Fibroblast of the conjunctiva (primary cell): Measurements from ENCODE around the gene OR8K5.
"Not testable (repeated sequence)": the region's sequence is repeated elsewhere in the genome, so short reads cannot be mapped to it uniquely, and the experiment has no call there.

Experiments used
- DNase-seq: peaks from one replicate; pipeline ENCODE4 v3.0.0-alpha.2; 2010; ENCODE audit warnings: low read depth

The OR8K5 gene

DNA sequence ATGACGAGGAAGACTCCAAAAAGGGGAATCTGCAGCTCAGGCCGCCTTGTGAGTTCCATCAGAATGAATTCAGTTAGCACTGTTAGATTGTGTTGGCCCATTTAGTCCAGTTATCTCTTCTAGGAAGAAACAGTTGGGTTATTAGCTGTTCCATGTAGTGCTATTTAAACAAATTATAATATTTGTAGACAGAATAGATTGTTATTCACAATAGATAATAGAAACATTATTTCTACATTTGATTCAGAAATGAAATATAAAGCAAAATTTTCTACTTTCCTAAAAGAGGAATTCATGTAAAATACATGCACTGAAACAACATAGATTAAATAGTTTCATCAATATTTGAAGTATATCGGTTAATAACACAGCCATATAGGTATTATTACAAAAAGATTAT lies at the start of gene OR8K5:
Gene OR8K5 (minus strand): TSS at position 101 of the 400 bp plus-strand sequence. CDS start 0 bp downstream, at position 101.
- no peak for DNase-seq

- no peak for DNase-seq
These were observed 47.7 kb upstream of the OR8K5 start for GRCh38 chr11:56207790-56208189.

- no peak for DNase-seq
These were observed 37.2 kb upstream of the OR8K5 start for GRCh38 chr11:56197367-56197766.

- DNase-seq: no peak
These were observed 36.6 kb upstream of the OR8K5 start for GRCh38 chr11:56196705-56197104.

DNA sequence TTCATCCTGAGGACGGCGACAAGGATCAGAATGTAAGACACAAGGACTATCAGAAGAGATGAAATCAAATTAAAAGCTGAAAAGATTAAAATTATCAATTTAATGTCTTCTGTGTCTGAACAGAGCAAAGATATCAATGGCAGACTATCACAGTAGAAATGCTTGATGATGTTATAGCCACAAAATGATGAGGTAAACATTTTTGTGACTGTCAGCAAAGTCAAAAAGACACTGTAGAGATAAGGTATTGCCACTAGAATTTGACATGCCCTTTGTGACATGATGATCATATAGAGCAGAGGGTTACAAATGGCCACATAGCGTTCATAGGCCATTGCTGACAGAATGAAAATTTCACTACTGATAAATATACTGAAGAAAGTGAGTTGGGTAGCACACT lies 28.5 kb upstream of the OR8K5 start:
- no peak for DNase-seq

DNA sequence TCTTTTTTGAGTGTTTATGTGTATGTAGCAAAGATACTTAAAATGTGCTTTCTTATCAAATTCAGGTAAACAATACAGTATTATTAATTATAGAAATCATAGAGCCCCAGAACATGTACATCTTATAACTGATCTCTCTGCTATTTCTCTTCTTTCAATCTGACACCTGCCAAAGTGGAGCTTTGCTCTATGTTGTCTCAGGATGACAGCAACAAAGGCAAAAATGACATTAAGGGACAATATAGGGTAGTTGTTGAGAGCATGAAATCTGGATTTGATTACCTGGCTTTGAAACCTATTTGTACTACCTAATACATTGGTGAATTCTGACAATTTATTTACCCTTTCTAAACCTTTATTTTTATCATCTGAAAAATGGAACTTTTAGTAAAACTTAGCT lies 23.3 kb upstream of the OR8K5 start:
- DNase-seq: no peak

DNA sequence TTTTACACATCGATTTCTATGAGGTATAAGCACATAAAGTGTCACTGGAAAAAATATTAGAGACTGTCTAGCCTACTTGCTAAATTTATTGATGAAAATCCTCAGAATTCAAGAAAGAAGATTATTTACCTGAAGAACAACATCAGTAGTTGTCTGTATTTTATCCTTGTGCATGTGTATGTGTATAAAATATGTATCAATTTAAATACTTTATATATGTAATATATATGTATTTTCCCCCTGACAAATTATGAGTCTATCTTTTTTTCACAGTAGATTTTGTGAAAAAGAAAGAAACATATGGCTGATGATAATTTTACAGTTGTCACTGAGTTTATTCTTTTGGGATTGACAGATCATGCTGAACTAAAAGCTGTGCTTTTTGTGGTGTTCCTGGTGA lies 16.2 kb upstream of the OR8K5 start, which contains the start of gene OR5J2:
Gene OR5J2 (plus strand): TSS at position 301 of the 400 bp plus-strand sequence. CDS start 0 bp downstream, at position 301.
- DNase-seq: no peak

GRCh38 chr11:56172256-56172830 lies 12.2 kb upstream of the OR8K5 start:
- DNase-seq: no peak

- no peak for DNase-seq
These were observed 3.7 kb upstream of the OR8K5 start for GRCh38 chr11:56163804-56164203.

DNA sequence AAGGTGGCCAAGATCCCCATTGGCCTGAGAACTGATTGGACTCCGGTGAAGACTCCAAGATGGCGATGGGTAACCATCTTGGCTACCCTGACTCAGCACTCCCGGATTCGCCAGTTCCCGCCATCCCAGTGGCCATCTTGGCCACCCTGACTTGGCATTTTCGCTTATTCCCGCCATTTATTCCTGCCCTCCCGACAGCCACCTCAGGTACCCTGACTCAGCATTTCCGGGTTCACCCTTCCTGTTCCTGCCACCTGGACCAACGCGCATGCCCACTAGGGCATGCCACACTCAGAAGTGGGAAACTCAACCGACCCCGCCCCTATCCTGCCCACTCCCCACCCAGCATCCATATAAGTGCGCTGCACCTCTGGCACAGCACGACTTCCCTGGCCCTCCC lies 7.8 kb downstream of the OR8K5 start:
- no peak for DNase-seq

DNA sequence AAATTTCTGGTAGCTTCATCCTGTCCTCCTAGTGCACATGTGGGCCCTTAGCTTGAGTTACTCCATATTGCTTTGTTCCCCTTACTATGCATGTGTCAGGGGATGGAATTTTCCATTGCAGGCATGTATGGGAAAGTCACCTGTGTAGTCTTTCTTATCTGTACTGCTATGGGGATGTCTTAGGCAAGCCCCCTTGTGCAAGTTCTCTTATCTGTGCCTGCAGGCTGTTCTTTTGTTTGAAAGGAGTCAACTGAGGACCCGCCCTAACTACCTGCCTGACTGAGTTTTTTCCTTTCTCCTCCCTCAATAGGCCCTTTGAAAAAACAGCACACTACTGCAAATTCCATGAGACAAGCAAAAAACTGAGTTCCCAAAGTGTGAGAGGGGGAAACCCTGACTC lies 8.7 kb downstream of the OR8K5 start:
- no peak for DNase-seq

DNA sequence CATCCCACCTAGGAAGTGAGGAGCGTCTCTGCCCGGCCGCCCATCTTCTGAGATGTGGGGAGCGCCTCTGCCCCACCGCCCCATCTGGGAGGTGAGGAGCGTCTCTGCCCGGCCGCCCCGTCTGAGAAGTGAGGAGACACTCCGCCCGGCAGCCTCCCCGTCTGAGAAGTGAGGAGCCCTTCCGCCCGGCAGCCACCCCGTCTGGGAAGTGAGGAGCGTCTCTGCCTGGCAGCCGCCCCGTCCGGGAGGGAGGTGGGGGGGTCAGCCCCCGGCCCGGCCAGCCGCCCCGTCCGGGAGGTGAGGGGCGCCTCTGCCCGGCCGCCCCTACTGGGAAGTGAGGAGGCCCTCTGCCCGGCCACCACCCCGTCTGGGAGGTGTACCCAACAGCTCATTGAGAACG lies 16.4 kb downstream of the OR8K5 start:
- DNase-seq: not testable (repeated sequence)

DNA sequence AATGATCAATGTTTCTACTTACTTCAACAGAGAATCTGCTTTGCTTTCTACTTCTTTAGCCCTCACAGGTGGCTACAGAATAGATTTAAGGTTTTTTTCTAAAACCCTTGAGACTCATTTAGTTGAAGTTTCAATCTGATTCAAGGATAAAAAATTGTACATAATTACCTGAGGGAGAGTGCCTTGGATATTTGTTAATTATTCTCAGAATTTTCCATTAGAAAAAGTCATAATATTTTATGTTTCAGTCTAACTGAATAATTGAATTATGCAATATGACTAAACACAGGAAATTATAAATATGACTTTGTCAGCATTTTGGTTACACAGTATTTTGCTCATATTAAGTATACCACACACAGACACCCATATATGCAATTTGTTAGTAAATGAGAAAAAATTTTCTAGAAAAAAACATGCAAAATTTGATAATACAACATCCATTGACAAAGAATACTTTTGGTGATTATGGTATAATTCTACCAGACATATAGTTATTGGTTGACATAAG lies 19.9 kb downstream of the OR8K5 start, which contains the start of gene OR8J3:
Gene OR8J3 (minus strand): TSS at position 51 of the 511 bp plus-strand sequence. CDS start 2,483 bp downstream, outside the sequence.
- DNase-seq: no peak

- DNase-seq: no peak
These were observed 38.0 kb downstream of the OR8K5 start, which contains the start of gene OR8H3 for GRCh38 chr11:56122073-56122472. Gene OR8H3 (plus strand): TSS chr11:56122373. CDS start chr11:56122373, 0 bp downstream.
